Vagina (tissue), 2 donors: ENCODE measurements around the gene MTHFD2. TPM values are rescaled to one million over a fixed set of nuclear protein-coding genes. Genes with fewer than 3 reads are reported as not detected.

Source experiments
- DNase-seq, 2 donors: peaks; one replicate each; pipeline ENCODE4 v3.0.0-alpha.2; 2017; ENCODE audit errors: extremely low spot score in 2 of 2
- H3K27ac ChIP-seq: fragments of 200-600 bp; sonication (generic); one replicate; pipeline ENCODE4 v1.5.1; 2019
- H3K27me3 ChIP-seq: fragments of 200-600 bp; sonication (generic); one replicate; pipeline ENCODE4 v1.5.1; 2019
- H3K36me3 ChIP-seq, 2 donors: fragments of 200-600 bp; sonication (generic); one replicate each; pipeline ENCODE4 v1.5.1; 2017 to 2019
- H3K4me1 ChIP-seq: fragments of 200-600 bp; sonication (generic); one replicate; pipeline ENCODE4 v1.5.1; 2019
- H3K4me3 ChIP-seq, 2 donors: fragments of 200-600 bp; sonication (generic); 1 replicate in 1 of 2; 2 replicates in 1 of 2; pipeline ENCODE4 v1.5.1; 2016 to 2019
- H3K9me3 ChIP-seq: fragments of 200-600 bp; sonication (generic); one replicate; pipeline ENCODE4 v1.5.1; 2019
- POLR2A ChIP-seq, 2 donors: fragments of 450-650 bp; IDR thresholded peaks; one replicate each; pipeline ENCODE4 v1.6.1; 2017; ENCODE audit warnings: antibody characterized with exemption in 2 of 2, mild to moderate bottlenecking in 2 of 2, moderate library complexity in 2 of 2
- POLR2AphosphoS5 ChIP-seq, 2 donors: sonication (generic); formaldehyde crosslinking; IDR thresholded peaks; one replicate each; pipeline ENCODE4 v1.9.0; 2017; ENCODE audit warnings: antibody characterized with exemption in 2 of 2, mild to moderate bottlenecking in 2 of 2, low read depth in 1 of 2; ENCODE audit not compliant: insufficient read depth in 1 of 2
- intact Hi-C: fragments of 100-400 bp; cut with DNase I; formaldehyde crosslinking; loops from one replicate; pipeline ENCODE4 v1.15.1; 2023
- total RNA-seq: library from RNA; depleted of rRNA; stranded (reverse); fragments of >200 nt; gene quantifications from one replicate; pipeline ENCODE4 v1.2.3, GENCODE V29; 2016
- TF ChIP-seq, protein P1 (sequence below), 3 experiments: fragments of 450-650 bp in 2 of 3; fragments of 200-600 bp in 1 of 3; sonication (generic) in 1 of 3; IDR thresholded peaks; one replicate each; pipeline ENCODE4 v1.5.1; 2017 to 2019; ENCODE audit warnings: antibody characterized with exemption in 3 of 3, mild to moderate bottlenecking in 2 of 3, moderate library complexity in 2 of 3

Gene MTHFD2
- total RNA-seq, 1 donor from 2014 or later: 55.7 TPM

DNA sequence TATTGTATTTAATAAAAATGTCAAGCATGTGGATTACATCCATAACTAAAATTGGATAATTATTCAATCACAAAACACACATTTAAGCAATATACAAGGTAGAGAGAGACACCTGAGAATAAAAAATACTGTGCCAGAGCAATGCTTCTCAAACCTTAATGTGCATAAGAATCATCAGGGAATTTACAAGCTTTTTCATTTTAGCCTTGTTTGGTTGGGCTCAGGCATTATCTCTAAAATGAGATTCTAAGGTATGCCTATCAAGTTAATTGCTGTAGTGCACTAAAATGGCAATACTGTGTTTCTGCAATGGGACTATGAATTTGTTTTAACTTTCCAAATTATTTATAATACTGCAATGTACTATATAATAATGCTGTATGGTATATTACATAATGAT is 20.7 kb upstream of the MTHFD2 start:
- peak overlapping the region; percentile 82 to 96 for H3K4me3 ChIP-seq
- H3K27me3 ChIP-seq: no peaks in the 10 kb centered on the region
- DNase-seq: no peak
- peak overlapping the region; percentile 91 for H3K27ac ChIP-seq
- intact Hi-C loops: no loop called here
- TF ChIP-seq POLR2AphosphoS5 (IDR thresholded peaks at IDR 0.05; ENCODE audit: insufficient read depth in 1 of 2, low read depth in 1 of 2) (no peak), POLR2A (IDR thresholded peaks at IDR 0.05) (no peak)
- TF ChIP-seq, protein P1, sequence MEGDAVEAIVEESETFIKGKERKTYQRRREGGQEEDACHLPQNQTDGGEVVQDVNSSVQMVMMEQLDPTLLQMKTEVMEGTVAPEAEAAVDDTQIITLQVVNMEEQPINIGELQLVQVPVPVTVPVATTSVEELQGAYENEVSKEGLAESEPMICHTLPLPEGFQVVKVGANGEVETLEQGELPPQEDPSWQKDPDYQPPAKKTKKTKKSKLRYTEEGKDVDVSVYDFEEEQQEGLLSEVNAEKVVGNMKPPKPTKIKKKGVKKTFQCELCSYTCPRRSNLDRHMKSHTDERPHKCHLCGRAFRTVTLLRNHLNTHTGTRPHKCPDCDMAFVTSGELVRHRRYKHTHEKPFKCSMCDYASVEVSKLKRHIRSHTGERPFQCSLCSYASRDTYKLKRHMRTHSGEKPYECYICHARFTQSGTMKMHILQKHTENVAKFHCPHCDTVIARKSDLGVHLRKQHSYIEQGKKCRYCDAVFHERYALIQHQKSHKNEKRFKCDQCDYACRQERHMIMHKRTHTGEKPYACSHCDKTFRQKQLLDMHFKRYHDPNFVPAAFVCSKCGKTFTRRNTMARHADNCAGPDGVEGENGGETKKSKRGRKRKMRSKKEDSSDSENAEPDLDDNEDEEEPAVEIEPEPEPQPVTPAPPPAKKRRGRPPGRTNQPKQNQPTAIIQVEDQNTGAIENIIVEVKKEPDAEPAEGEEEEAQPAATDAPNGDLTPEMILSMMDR (IDR thresholded peaks at IDR 0.05): no peak
- H3K4me1 ChIP-seq: peaks cover 43% of the 10 kb centered on the region
- peaks cover 0 to under 1% of the 10 kb centered on the region in 2 donors for H3K36me3 ChIP-seq
- H3K9me3 ChIP-seq: no peaks in the 10 kb centered on the region

DNA sequence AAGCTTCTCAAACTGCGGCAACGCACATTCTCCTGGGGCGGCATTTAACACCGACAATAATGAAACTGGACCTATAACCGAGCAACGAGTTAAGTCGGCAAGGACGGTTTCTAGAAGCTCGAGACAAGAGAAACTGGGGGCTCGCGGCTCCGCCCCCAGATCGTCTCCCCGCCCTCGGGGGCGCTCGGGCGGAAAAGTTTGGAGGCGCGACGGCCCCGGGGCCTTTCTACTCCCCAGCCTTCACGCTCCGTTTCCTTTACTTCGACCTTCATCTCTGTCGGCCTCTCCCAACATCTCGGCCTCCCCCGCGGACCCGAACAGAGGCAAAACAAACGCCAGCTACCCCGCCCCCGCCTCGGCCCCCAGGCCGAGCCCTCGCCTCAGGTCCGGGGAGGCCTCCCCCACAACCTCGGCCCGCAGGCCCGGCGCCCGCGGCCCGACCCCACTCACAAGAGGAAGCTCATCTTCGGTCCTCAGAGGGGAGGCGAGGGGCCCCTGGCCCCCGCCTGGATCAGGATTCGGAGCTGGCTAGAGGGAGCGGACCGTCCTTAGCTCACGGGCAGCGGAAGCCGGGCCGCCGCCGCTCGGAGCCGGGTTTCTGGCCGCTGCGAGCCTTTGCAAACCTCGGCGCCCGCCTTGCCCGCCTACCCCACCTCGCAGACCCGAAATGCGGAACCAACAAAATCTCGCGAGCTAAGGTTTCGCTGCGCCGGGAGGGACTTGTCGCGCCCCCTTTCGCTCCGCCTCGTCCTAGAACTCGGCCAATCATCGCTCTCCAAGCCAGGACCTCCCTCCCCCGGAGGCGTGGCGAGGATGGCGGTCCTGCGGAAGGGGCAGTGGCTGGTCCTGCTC is 20.0 kb upstream of the MTHFD2 start, which contains the start of gene MOB1A:
Gene MOB1A, minus strand, starts transcription at position 669 of the 852 bp plus-strand sequence. Its CDS starts 205 bp downstream, at position 464.
- Histone ChIP-seq H3K27me3 (no peaks in the 10 kb centered on the region), H3K9me3 (no peaks in the 10 kb centered on the region), H3K27ac (peak within 1 kb of the TSS; percentile 91), H3K36me3 (no peaks in the 10 kb centered on the region), H3K4me1 (peaks cover 39% of the 10 kb centered on the region), H3K4me3 (peak within 1 kb of the TSS; percentile 82 to 96)
- peak; percentile 98 for DNase-seq
- TF ChIP-seq, protein P1 (IDR thresholded peaks at IDR 0.05): peak in 1 of 3 experiments; percentile 4
- TF ChIP-seq POLR2AphosphoS5 (IDR thresholded peaks at IDR 0.05; ENCODE audit: insufficient read depth in 1 of 2, low read depth in 1 of 2) (peak; percentile 89 to 98), POLR2A (IDR thresholded peaks at IDR 0.05) (peak; percentile 40 to 90)
- intact Hi-C loops: no loop called here

DNA sequence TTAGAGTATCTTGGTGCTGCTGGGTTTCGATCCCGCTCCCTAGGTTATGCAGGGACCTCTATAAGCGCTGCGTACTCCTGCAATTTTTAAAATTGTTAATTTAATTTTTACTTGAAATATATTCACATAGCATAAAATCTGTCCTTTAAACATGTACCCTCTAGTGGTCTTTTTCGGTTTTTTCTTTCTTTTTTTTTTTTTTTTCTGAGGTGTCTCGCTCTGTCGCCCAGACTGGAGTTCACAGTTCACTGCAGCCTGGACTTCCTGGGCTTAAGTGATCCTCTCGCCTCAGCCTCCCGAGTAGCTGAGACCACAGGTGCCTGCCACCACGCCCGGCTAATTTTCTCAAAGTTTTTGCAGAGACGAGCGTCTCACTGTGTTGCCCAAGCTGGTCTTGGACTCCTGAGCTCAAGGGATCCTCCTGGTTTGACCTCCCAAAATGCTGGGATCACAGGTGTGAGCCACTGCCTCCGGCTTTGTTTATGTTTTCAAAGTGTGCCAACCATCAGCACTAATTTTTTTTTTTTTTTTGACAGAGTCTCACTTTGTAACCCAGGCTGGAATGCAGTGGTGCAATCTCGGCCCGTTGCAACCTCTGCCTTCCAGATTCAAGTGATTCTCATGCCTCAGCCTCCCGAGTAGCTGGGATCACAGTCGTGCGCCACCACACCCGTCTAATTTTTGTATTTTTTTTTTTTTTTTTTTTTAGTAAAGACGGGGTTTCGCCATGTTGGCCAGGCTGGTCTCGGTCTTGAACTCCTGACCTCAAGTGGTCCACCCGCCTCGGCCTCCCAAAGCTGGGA is 19.2 kb upstream of the MTHFD2 start:
- Histone ChIP-seq H3K36me3 (no peaks in the 10 kb centered on the region), H3K27ac (no peak overlapping the region), H3K4me1 (peaks cover 39% of the 10 kb centered on the region), H3K4me3 (peak overlapping the region; percentile 82 to 96), H3K9me3 (no peaks in the 10 kb centered on the region), H3K27me3 (no peaks in the 10 kb centered on the region)
- peak in 1 of 2 donors; percentile 88 for DNase-seq
- intact Hi-C loops: no loop called here
- TF ChIP-seq, protein P1 (IDR thresholded peaks at IDR 0.05): peak in 1 of 3 experiments; percentile 13
- TF ChIP-seq POLR2AphosphoS5 (IDR thresholded peaks at IDR 0.05; ENCODE audit: insufficient read depth in 1 of 2, low read depth in 1 of 2) (peak in 1 of 2 donors; percentile 66), POLR2A (IDR thresholded peaks at IDR 0.05) (no peak)

DNA sequence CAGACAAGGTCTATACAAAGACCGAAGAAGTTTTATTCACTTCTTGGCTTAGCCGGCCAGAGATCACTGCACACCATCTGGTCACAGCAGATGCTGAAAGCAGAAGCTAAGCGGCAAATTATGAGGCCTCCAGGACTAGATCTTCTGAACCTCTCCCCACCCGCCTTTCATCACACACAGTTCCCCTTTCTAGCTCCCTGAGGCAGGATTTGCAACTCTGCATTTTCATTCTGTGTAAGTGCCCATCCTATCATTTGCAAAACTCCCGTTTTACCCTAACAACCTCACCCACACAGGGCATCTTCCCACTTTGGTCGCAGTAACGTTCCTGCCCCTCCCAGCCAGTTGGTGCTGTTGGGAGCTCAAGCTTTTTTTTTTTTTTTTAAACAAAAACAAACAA is 16.7 kb upstream of the MTHFD2 start:
- H3K27me3 ChIP-seq: no peaks in the 10 kb centered on the region
- no peaks in the 10 kb centered on the region for H3K36me3 ChIP-seq
- no peak overlapping the region for H3K27ac ChIP-seq
- DNase-seq: no peak
- intact Hi-C loops: no loop called here
- H3K9me3 ChIP-seq: no peaks in the 10 kb centered on the region
- no peak overlapping the region for H3K4me3 ChIP-seq
- TF ChIP-seq POLR2A (IDR thresholded peaks at IDR 0.05): no peak
- TF ChIP-seq, protein P1 (IDR thresholded peaks at IDR 0.05): no peak
- H3K4me1 ChIP-seq: peaks cover 18% of the 10 kb centered on the region
